IPS DF 19.7 (cell line): ENCODE data around the gene LYZL6.
A peak's percentile ranks its signal among the peaks of the same experiment; 100 is the strongest.
"Not testable (repeated sequence)": the region's sequence is repeated elsewhere in the genome, so short reads cannot be mapped to it uniquely, and the experiment has no call there.

Experiments
- DNase-seq: peaks from one replicate; pipeline ENCODE4 v3.0.0-alpha.2; 2013; ENCODE audit warnings: low read depth, low spot score

Gene LYZL6

DNA sequence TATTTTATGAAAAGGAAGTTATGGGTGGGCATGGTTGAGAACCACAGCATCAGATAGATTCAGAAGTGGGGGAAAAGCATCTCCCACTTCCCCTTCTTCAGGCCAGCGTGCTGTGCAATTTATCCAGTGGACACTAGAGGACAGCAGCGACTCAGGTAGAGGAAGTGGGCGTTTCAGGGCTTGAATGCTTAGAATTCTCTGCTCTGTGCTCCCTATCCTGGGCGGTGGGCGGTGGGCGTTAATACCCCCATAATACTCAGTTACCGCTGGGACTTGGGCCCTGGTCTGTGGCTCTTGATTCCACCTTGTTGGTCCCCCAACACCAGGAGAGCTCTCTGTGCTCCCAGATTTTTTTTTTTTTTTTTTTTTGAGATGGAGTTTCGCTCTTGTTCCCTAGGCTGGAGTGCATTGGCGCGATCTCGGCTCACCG lies 3.7 kb upstream of the LYZL6 start:
- peak; percentile 42 for DNase-seq

- no peak for DNase-seq
Measured at GRCh38 chr17:35944151-35944550, 638 bp upstream of the LYZL6 start.

DNA sequence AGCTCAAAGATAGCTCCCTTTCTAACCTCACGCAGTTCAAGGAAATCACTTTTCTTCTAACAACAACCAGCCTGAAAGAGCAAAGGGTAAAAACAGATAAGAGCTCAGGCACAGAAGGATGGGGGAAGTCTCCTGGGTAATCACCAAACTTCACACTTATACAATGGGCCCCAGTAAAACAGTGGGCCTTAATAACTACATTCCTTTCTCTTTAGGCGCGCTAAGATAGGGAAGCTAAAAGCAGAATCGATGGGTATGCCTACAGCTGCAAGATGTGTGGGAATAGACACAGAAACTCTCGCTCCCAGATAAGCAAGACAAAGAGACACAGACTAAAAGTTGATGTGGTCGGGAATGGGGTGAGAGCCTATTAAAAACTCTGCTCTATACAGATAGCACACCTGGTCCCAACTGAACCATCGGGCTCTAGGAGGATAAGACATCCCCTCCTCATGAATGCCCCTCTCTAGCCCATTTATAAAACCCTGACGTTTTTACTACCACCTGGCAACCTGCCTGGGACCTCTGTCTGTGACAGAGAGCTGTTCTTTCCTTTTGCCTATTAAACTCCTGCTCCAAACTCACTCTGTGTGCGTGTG lies 826 bp downstream of the LYZL6 start:
- no peak for DNase-seq

GRCh38 chr17:35938492-35938891 lies 5.0 kb downstream of the LYZL6 start:
- DNase-seq = not testable (repeated sequence)

DNA sequence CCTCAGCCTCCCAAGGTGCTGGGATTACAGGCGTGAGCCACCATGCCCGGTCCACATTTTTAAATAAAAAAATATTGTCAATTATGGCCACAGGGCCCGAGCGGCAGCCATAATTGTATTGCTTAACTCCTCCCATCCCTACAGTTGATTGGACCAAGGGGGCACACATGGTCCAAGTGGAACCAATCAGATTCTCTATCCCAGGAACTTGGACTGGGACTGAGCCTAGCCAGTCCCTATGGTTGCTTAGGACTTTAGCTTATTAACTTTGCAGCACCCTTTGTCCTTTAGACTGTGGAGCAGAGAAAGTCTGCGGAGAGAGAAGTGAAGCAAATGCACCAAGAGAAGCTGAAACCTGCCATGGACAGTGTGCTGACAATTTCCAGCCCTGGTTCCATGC lies 7.5 kb downstream of the LYZL6 start:
- DNase-seq = no peak

GRCh38 chr17:35934760-35935159 lies 8.8 kb downstream of the LYZL6 start:
- no peak for DNase-seq

DNA sequence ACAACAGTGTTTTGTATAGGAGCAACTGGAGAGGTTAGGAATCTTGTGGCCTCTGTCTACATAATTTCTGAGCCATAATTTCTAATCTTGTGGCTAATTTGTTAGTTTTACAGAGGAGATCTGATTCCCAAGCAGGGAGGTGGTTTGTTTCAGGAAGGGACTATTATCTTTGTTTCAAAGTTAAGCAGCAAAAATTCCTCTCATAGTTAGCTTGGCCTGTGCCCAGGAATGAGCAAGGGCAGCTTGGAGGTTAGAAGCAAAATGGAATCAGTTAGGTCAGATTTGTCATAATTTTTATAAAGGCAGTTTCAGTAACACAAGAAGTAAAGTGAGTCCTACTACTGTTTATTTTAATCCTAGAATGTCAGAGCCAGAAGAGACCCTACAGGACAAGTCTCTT lies 10.9 kb downstream of the LYZL6 start:
- no peak for DNase-seq

DNA sequence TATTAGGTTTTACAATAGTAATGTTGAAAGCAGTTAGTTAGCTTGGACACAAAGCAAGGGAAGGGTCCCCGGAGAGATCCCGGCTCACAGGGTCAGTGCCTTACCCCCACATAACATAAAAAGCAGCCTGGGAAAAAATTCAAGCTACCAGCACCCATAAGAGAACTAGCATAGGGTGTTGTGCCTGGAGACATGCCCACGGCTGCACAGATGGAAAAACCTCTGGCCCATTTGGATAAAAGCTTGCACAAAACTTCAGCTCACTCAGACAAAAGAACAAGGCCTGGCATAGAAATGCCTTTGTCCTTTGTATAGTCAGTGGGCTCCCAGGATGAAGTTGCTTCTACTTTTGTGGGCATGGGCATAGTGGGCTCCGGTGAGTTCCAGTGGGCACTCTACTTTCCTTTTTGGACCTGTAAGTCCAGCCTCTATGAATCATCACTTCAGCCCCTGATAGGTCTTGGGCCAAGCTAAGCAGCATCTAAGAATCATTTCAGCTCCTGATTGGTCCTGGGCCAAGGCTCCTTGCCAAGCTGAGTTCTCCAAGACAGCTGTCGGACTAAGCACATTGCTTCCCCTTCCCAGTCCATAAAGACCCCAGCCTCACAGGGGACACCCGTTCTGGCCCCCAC lies 11.6 kb downstream of the LYZL6 start:
- no peak for DNase-seq

- peak; percentile 72 for DNase-seq
Measured at GRCh38 chr17:35930211-35931065, 13.1 kb downstream of the LYZL6 start, which contains the start of gene RDM1. RDM1 (minus strand) TSS chr17:35930773; CDS start chr17:35930727, 46 bp downstream.

- DNase-seq = no peak
Measured at GRCh38 chr17:35927714-35928113, 15.8 kb downstream of the LYZL6 start.

DNA sequence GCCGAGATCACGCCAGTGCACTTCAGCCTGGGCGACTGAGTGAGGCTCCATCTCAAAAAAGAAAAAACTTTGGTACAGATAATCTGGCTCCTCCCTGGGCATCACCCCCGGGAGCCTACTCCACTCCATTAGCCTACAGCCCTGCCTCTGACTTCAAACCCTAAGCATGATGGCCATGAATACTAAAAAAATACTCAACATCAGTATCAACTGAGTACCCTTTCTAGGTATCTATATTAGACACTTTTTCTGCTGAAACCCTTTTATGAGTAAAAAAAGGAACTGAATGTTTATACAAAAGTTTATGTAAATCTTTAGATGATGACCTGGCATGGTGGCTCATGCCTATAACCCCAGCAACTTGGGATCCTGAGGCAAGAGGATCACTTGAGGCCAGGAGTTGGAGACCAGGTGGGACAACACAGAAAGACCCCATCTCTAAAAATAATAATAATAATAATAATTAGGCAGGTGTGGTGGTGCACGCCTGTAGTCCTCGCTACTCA lies 19.9 kb downstream of the LYZL6 start:
- DNase-seq = no peak

- no peak for DNase-seq
Measured at GRCh38 chr17:35920229-35920628, 23.3 kb downstream of the LYZL6 start.

DNA sequence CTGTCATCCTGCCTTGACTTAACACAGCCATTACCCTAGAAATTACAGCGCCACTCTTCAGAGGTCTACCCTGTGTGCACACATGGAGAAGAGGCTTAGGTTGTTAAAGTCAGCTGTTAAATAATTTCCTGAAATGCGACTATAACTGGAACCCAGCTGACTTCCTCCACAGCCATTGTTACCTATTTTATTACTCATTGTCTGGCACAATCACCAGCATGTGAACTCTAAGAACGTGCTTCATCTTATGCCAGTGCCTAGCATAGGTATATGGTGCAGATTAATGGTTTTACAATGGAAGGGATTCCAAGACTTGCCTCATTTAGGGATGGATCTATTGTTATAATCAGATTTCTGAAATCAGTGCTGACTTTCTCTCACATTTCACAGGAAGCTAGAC lies 24.8 kb downstream of the LYZL6 start:
- no peak for DNase-seq

DNA sequence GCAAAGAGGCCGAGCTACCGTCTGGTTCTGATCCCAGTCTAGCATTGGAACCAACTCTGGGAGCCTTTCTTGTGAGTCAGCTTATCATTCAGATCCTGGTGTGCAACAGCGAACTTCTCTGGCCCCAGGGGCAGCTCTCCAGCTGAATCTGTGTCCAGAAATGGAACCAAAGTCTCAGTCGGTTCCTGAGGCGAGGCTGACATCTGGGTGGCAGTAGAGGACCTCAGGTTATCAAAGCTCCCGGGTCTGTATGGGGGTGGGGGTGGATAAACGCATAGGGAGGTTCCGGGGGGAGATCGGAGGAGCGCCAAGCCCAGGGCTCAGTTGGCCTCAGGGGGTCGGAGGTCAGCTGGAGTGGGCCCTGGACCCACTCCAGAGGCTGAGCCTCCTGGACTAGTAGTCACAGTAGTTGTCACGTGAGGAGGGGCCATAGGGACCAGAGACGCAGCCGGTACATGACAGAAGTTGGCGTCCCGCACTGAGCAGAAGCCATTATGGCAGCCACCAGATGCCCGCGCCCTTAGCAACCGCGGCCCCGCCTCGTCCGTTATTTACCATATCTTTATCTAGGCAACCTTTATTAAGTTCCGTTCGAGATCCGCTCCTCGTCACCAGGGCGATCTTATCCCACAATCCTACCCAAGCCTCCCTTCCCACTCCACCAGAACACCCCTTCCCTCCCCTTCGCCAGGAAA lies 25.8 kb downstream of the LYZL6 start:
- no peak for DNase-seq

DNA sequence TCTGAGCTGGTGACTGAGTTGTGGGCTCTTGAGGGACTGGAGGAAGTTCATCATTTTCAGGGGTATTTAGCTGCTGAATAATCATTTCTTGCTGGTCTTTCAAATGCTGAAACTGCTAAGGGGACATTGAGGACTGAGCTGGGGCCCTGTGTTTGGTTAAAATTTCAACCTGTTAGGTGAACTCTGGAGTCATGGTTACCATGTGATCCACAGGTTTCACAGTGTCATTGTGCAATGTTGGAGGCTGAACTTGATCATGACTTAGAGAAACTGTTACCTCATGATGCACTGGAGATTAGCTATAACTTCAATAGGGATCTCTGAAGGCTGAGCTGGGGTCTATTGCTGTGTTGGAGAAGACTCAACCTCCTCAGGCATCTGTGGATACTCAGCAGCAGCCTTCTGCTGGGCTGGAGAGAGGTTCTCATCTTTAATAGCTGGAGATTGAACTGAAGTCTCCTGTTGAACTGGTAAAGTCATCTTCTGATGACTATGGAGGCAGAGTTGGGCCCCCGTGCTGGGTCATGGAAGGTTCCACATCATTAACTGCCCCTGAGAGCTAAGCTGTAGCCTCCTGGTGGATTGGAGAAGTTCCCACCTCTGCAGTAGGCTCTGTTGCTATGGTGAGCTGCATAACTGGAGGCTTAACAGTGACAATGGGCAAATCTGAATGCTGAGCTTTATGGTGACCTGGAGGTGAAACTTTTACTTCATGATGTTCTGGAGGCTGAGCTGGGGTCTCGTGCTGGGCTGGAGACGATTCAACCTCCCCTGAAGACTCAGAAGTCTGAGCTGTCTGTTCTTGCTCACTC lies 28.2 kb downstream of the LYZL6 start:
- no peak for DNase-seq

- DNase-seq = no peak
Measured at GRCh38 chr17:35914354-35914753, 29.2 kb downstream of the LYZL6 start.

DNA sequence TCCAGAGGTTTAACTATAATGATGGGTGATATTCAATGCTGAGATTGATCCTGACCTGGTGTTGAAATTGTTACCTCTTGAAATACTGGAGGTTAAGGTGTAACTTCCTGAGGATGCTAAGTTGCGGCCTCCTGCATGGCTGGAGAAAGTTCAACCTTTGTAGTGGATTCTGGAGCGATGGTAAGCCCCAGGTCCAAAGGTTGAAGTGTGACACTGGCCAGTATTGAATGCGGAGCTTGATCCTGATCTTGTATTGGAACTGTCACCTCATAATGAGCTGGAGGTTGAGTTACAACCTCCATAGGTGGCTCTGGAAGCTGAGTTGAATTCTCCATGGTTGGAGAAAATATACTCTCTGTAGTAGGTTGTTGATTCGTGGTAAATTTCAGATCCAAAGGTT lies 29.9 kb downstream of the LYZL6 start:
- no peak for DNase-seq

- no peak for DNase-seq
Measured at GRCh38 chr17:35912942-35913341, 30.6 kb downstream of the LYZL6 start.

DNA sequence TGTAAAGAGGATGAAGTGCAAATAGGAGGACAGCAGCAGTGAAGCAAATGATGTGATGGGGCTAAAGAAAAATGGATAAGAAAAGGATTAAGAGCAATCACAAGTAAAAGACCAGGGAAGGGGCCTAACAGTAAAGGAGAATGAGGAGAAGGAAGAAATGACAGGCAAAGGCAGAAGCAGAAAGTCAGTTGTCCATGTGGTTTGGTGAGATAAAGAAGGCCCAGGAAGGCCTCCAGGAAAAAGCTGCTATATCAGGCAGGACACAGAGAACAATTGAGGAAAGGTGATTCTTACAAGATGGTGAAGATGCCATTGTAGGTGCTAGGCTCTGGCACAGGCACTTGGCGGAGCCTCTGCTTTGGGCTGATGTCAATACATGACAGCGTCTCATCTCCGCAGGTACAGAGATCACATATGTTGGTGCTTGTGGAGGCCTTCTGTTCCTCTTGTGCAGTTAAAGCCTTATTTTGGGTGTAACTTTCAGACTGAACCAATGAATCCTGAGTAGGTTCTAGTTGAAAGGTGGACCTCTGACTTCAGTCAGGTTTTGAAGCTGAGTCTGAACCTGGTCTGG lies 31.1 kb downstream of the LYZL6 start:
- DNase-seq = no peak

GRCh38 chr17:35909408-35909807 lies 34.1 kb downstream of the LYZL6 start:
- no peak for DNase-seq

- no peak for DNase-seq
Measured at GRCh38 chr17:35907691-35908090, 35.8 kb downstream of the LYZL6 start.
